CD14-positive monocyte (primary cell): ENCODE results near the gene ARID1B. TPM values are rescaled to one million over a fixed set of nuclear protein-coding genes. Genes with fewer than 3 reads are reported as not detected.

Source experiments
- DNase-seq, 3 donors: peaks; one replicate each; pipeline ENCODE4 v3.0.0-alpha.2; 2011 to 2022
- H2AFZ ChIP-seq: 2 replicates; pipeline ENCODE4 v1.6.0; 2012; ENCODE audit warnings: mild to moderate bottlenecking, low read depth, low read length, inconsistent platforms; ENCODE audit not compliant: insufficient read depth, poor library complexity, severe bottlenecking
- H3K27ac ChIP-seq, 2 donors: 1 replicate in 1 of 2; 2 replicates in 1 of 2; pipeline ENCODE4 v1.5.1; 2012 to 2013; ENCODE audit warnings: low read length in 2 of 2, control low read depth in 1 of 2, inconsistent platforms in 1 of 2, low read depth in 1 of 2, mild to moderate bottlenecking in 1 of 2
- H3K27me3 ChIP-seq, 2 donors: one replicate each; pipeline versions ENCODE4 v1.6.0 to v1.6.1; 2011 to 2013; ENCODE audit warnings: low read length in 2 of 2; ENCODE audit not compliant: control insufficient read depth in 2 of 2, insufficient read depth in 2 of 2
- H3K36me3 ChIP-seq, 2 donors: replicated peaks in 1 of 2; 1 replicate in 1 of 2; 2 replicates in 1 of 2; pipeline versions ENCODE4 v1.5.1 to v1.6.1; 2012 to 2013; ENCODE audit warnings: low read length in 2 of 2, control low read depth in 1 of 2, inconsistent platforms in 1 of 2, mild to moderate bottlenecking in 1 of 2; ENCODE audit not compliant: insufficient read depth in 2 of 2, control insufficient read depth in 1 of 2
- H3K4me1 ChIP-seq, 2 donors: 1 replicate in 1 of 2; 2 replicates in 1 of 2; pipeline versions ENCODE4 v1.5.1 to v1.6.1; 2012 to 2013; ENCODE audit warnings: low read length in 2 of 2, control low read depth in 1 of 2, inconsistent platforms in 1 of 2, mild to moderate bottlenecking in 1 of 2, moderate library complexity in 1 of 2; ENCODE audit not compliant: insufficient read depth in 2 of 2, control insufficient read depth in 1 of 2
- H3K4me2 ChIP-seq: replicated peaks from 2 replicates; pipeline ENCODE3; 2012; ENCODE audit warnings: low read length, moderate library complexity, mild to moderate bottlenecking; ENCODE audit not compliant: poor library complexity, severe bottlenecking; ENCODE audit errors: extremely low read depth
- H3K4me3 ChIP-seq, 3 experiments: fragments of 200-600 bp in 1 of 3; sonication (generic) in 1 of 3; replicated peaks in 1 of 3; 1 replicate in 2 of 3; 2 replicates in 1 of 3; pipeline ENCODE4 v1.5.1; 2011 to 2013; ENCODE audit warnings: low read length in 3 of 3, mild to moderate bottlenecking in 3 of 3, control low read depth in 2 of 3, low read depth in 2 of 3, inconsistent platforms in 1 of 3, moderate library complexity in 1 of 3
- H3K79me2 ChIP-seq: 2 replicates; pipeline ENCODE4 v1.6.0; 2012; ENCODE audit warnings: mild to moderate bottlenecking, control low read depth, inconsistent platforms, low read length, moderate library complexity; ENCODE audit not compliant: insufficient read depth
- H3K9ac ChIP-seq: 2 replicates; pipeline ENCODE4 v1.6.0; 2017; ENCODE audit warnings: low read length, mild to moderate bottlenecking; ENCODE audit not compliant: insufficient read depth, poor library complexity, severe bottlenecking
- H3K9me3 ChIP-seq, 2 donors: replicated peaks in 1 of 2; 1 replicate in 1 of 2; 2 replicates in 1 of 2; pipeline versions ENCODE4 v1.5.1 to v1.6.1; 2012 to 2013; ENCODE audit warnings: low read length in 2 of 2, control low read depth in 1 of 2; ENCODE audit not compliant: control insufficient read depth in 1 of 2, insufficient read depth in 1 of 2
- H4K20me1 ChIP-seq: 2 replicates; pipeline ENCODE4 v1.6.0; 2012; ENCODE audit warnings: mild to moderate bottlenecking, low read length, control low read depth, moderate library complexity; ENCODE audit not compliant: insufficient read depth
- H3K27ac Mint-ChIP-seq, 7 donors: one replicate each; pipeline ENCODE4 v1.8.0; 2020; ENCODE audit warnings: mild to moderate bottlenecking in 7 of 7, mixed read lengths in 7 of 7, moderate library complexity in 6 of 7, inconsistent platforms in 2 of 7
- H3K27me3 Mint-ChIP-seq, 3 donors: one replicate each; pipeline ENCODE4 v1.8.0; 2021 to 2022; ENCODE audit warnings: low read depth in 3 of 3, mild to moderate bottlenecking in 3 of 3, mixed read lengths in 3 of 3, moderate library complexity in 3 of 3, inconsistent platforms in 1 of 3
- H3K36me3 Mint-ChIP-seq, 2 donors: one replicate each; pipeline ENCODE4 v1.8.0; 2020; ENCODE audit warnings: mixed read lengths in 2 of 2, inconsistent platforms in 1 of 2, mild to moderate bottlenecking in 1 of 2
- H3K4me1 Mint-ChIP-seq: one replicate; pipeline ENCODE4 v1.8.0; 2020; ENCODE audit warnings: mild to moderate bottlenecking, mixed read lengths
- H3K4me3 Mint-ChIP-seq, 2 donors: one replicate each; pipeline ENCODE4 v1.8.0; 2020; ENCODE audit warnings: mild to moderate bottlenecking in 2 of 2, mixed read lengths in 2 of 2, moderate library complexity in 1 of 2
- H3K9me3 Mint-ChIP-seq, 7 donors: one replicate each; pipeline ENCODE4 v1.8.0; 2020 to 2022; ENCODE audit warnings: mixed read lengths in 7 of 7, mild to moderate bottlenecking in 6 of 7, moderate library complexity in 6 of 7, inconsistent platforms in 2 of 7
- CTCF ChIP-seq: fragments of 200-600 bp; IDR thresholded peaks from one replicate; pipeline ENCODE4 v1.8.0; 2022; ENCODE audit warnings: antibody characterized with exemption, mild to moderate bottlenecking
- WGBS: methylation state at CpG from one replicate; pipeline ENCODE4 v1.1.5; 2013; ENCODE audit warnings: missing lambda C conversion rate; ENCODE audit not compliant: insufficient coverage; 5-methylcytosine and 5-hydroxymethylcytosine counted together
- intact Hi-C, 2 donors: fragments of 100-400 bp; cut with micrococcal nuclease; formaldehyde crosslinking; loops; one replicate each; pipeline versions ENCODE4 v1.15.0 to v1.15.1; 2023
- polyA plus RNA-seq, 3 donors: library from polyadenylated mRNA; depleted of rRNA in 1 of 3; unstranded in 2 of 3; stranded (reverse) in 1 of 3; fragments of 300-500 nt in 2 of 3; fragments of >200 nt in 1 of 3; fragmentation: Illumina TruSeq in 2 of 3; gene quantifications; 1 replicate in 2 of 3; 2 replicates in 1 of 3; pipeline ENCODE4 v1.2.3, GENCODE V29; 2012 to 2021

Gene ARID1B
- polyA plus RNA-seq, 3 donors = 3.2 to 22.1 (median 3.8) TPM

GRCh38 chr6:156841508-156841907 lies 64.3 kb downstream of the ARID1B start:
- WGBS = no CpG with 5 or more reads among the region's 3 CpGs
- Histone ChIP-seq H3K4me1 (peaks cover 37 to 41% of the 10 kb centered on the region in 2 donors), H3K4me2 (no peak overlapping the region), H3K9me3 (no peaks in the 10 kb centered on the region), H3K36me3 (peaks cover 0 to 2% of the 10 kb centered on the region in 2 donors), H3K4me3 (no peak overlapping the region), H3K27me3 (no peaks in the 10 kb centered on the region), H3K27ac (peak overlapping the region in 1 of 2 donors; percentile 24), H2AFZ (no peak overlapping the region), H3K9ac (no peak overlapping the region), H4K20me1 (peaks cover 85% of the 10 kb centered on the region), H3K79me2 (peaks cover 87% of the 10 kb centered on the region)
- no peak for TF ChIP-seq CTCF
- H3K4me3 Mint-ChIP-seq = no peak overlapping the region
- H3K27me3 Mint-ChIP-seq = no peaks in the 10 kb centered on the region
- intact Hi-C loops = no loop called here
- DNase-seq = no peak
- peaks cover under 1 to 3% of the 10 kb centered on the region in 2 donors for H3K36me3 Mint-ChIP-seq
- H3K27ac Mint-ChIP-seq = peak overlapping the region in 1 of 7 donors; percentile 91
- H3K4me1 Mint-ChIP-seq = peaks cover 35% of the 10 kb centered on the region
- no peaks in the 10 kb centered on the region for H3K9me3 Mint-ChIP-seq

DNA sequence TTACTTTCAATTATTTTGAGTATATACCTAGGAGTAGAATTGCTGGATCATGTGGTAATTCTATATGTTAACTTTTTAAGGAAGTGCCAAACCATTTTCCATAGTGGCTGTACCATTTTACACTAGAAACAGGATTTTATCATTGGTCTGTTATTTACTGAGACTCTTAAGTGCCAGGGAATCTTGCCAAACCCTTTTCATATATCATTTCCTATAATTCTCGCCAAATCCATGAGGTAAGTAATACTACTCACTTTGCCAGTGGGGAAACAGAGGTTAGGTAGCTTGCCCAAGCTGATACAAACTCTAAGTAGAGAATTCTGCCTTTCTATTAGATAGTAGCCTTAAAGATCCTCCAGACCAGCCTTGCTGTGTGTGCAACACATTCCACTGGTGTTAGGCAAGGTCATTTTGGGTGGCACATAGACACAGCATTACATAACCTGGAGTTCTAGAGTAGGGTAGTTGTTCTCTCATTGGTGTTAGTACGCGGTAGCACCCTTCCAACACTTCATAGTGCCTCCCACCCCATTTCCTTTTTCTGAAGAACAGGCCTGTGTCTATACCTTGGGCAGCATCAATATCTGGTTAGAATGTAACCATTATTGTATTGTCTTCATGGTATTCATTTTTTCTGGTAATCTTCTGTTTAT lies 65.5 kb downstream of the ARID1B start:
- Mint-ChIP-seq H3K4me3 (no peak overlapping the region), H3K4me1 (peaks cover 39% of the 10 kb centered on the region), H3K9me3 (no peaks in the 10 kb centered on the region), H3K36me3 (peaks cover 0 to 6% of the 10 kb centered on the region in 2 donors), H3K27ac (peak overlapping the region in 1 of 7 donors; percentile 33), H3K27me3 (no peaks in the 10 kb centered on the region)
- Histone ChIP-seq H3K4me1 (peaks cover 37 to 41% of the 10 kb centered on the region in 2 donors), H3K27me3 (no peaks in the 10 kb centered on the region), H3K27ac (peak overlapping the region in 1 of 2 donors; percentile 21), H3K4me2 (no peak overlapping the region), H2AFZ (no peak overlapping the region), H3K9me3 (no peaks in the 10 kb centered on the region), H3K9ac (no peak overlapping the region), H3K4me3 (no peak overlapping the region), H4K20me1 (peaks cover 95% of the 10 kb centered on the region), H3K79me2 (peaks cover 87% of the 10 kb centered on the region), H3K36me3 (no peaks in the 10 kb centered on the region)
- DNase-seq = no peak
- intact Hi-C loops = no loop called here
- TF ChIP-seq CTCF = no peak
- WGBS = no CpG with 5 or more reads among the region's 3 CpGs
